Effector memory CD4-positive, alpha-beta T cell (primary cell): ENCODE measurements around the gene TTC13.

Experiments used
- DNase-seq, 3 donors: peaks; one replicate each; pipeline ENCODE4 v3.0.0-alpha.2; 2020
- H3K27ac ChIP-seq: 2 replicates; pipeline ENCODE4 v1.7.0; 2013; ENCODE audit warnings: mild to moderate bottlenecking, low read length, moderate library complexity; ENCODE audit not compliant: insufficient read depth, poor library complexity, severe bottlenecking
- H3K27me3 ChIP-seq: replicated peaks from 2 replicates; pipeline ENCODE4 v1.7.0; 2013; ENCODE audit warnings: mild to moderate bottlenecking, low read length; ENCODE audit not compliant: insufficient read depth, control insufficient read depth, poor library complexity, severe bottlenecking
- H3K36me3 ChIP-seq: 2 replicates; pipeline ENCODE4 v1.7.0; 2013; ENCODE audit warnings: mild to moderate bottlenecking, low read length, moderate library complexity; ENCODE audit not compliant: control insufficient read depth, insufficient read depth
- H3K4me1 ChIP-seq: 2 replicates; pipeline ENCODE4 v1.7.0; 2013; ENCODE audit warnings: low read length, mild to moderate bottlenecking; ENCODE audit not compliant: control insufficient read depth, insufficient read depth, poor library complexity, severe bottlenecking
- H3K4me3 ChIP-seq: 2 replicates; pipeline ENCODE4 v1.7.0; 2013; ENCODE audit warnings: low read length, low read depth, mild to moderate bottlenecking; ENCODE audit not compliant: insufficient read depth, poor library complexity, severe bottlenecking
- H3K9me3 ChIP-seq: 2 replicates; pipeline ENCODE4 v1.7.0; 2013; ENCODE audit warnings: mild to moderate bottlenecking, low read length, moderate library complexity; ENCODE audit not compliant: control insufficient read depth

Gene TTC13

DNA sequence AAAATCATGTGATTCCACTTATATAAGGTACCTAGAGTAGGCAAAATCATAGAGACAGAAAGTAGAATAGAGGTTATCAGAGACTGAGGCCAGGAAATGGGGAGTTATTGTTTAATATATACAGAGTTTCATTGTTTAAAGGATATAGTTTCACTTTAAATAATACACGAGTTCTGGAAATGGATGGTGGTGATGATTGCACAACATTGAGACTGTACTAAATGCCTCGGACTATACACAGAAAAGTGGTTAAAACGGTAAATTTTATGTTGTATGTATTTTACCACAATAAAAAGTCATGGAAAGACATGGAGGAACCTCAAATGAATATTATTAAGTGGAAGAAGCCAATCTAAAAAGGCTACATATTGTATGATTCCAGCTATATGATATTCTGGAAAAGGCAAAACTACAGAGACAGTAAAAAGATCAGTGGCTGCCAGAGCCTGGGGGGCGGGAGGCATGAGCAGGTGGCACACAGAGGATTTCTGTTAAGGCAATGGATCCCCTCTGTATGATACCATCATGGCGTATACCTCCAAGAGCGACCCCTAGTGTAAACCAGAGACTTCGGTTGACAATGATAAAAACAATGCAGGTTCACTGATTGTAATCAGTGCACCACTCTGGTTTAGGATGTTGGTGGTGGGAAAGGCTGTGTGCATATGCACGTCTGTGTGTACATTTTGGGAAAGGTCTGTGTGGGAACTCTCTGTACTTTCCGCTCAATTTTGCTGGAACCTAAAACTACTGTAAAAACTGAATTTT, 117.9 kb downstream of the TTC13 start:
- H3K9me3 ChIP-seq = no peaks in the 10 kb centered on the region
- no peak overlapping the region for H3K27ac ChIP-seq
- H3K27me3 ChIP-seq = no peaks in the 10 kb centered on the region
- H3K36me3 ChIP-seq = no peaks in the 10 kb centered on the region
- no peak overlapping the region for H3K4me3 ChIP-seq
- no peak for DNase-seq
- no peaks in the 10 kb centered on the region for H3K4me1 ChIP-seq

DNA sequence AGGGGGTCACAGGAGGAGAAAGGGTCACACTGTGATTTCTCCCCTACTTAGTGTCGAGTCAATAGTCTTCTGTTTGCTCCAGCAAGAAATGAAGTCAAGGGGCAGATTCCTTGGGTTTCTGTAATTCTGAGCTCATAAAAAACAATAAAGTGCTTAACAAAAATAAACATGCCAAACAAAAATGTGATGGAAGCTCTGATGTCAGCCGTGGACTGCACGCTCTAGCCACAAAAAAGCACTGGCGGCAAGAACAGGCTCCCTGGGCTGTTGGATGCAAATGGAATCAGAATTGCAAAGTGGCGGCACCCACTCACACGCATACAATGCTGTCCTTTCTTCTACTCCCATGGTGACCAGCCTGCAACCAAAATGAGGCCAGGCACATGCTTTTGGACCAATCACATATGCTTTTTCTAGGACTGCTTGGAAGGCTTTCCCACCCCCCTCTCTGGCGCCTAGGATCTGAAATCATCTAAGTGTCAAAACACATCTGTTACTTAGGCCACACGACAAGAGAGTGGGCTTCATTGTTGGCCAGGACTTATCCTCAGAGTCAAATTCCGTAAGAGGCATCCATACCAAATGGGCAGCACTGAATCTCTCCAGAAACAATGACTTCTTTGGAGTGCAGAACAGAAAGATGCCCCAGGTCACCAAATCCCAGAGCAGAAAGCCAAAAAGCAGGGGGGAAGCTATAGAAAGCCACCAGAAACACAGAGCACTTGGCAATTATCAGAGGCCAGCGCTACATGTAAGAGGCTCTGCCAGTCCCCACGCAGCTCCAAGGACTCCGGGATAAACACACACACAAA, 119.5 kb downstream of the TTC13 start:
- Histone ChIP-seq H3K4me3 (no peak overlapping the region), H3K36me3 (no peaks in the 10 kb centered on the region), H3K27me3 (no peaks in the 10 kb centered on the region), H3K4me1 (no peaks in the 10 kb centered on the region), H3K9me3 (no peaks in the 10 kb centered on the region), H3K27ac (no peak overlapping the region)
- no peak for DNase-seq

DNA sequence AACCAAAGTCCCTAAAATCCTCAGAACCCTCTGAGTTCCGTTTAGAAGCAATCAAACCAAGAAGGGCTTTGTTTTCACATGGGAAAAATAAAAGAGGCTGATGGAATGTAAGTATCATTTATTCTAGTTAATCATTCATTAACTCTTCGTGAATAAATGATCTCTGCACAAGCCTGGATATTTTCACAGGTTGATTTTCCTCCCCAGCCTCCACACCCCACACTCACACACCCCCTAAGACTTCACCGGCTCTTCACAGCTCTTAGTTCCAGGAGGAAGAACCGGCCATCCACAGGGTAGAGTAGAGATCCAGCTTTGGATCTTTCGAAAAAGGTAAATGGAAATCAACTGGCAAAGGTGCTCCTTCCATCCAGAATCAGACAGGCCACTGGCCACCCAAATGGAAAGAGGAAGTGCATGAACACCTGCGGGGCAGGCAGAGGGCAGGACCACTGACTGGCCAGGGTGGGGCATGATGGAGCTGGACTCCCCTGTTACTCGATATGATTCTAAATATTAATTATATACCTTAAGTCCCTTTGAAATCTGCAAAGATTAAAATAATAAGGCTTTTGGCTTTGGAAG, 120.3 kb downstream of the TTC13 start:
- no peak overlapping the region for H3K27ac ChIP-seq
- no peaks in the 10 kb centered on the region for H3K36me3 ChIP-seq
- no peaks in the 10 kb centered on the region for H3K9me3 ChIP-seq
- no peaks in the 10 kb centered on the region for H3K4me1 ChIP-seq
- DNase-seq = no peak
- H3K27me3 ChIP-seq = no peaks in the 10 kb centered on the region
- no peak overlapping the region for H3K4me3 ChIP-seq

DNA sequence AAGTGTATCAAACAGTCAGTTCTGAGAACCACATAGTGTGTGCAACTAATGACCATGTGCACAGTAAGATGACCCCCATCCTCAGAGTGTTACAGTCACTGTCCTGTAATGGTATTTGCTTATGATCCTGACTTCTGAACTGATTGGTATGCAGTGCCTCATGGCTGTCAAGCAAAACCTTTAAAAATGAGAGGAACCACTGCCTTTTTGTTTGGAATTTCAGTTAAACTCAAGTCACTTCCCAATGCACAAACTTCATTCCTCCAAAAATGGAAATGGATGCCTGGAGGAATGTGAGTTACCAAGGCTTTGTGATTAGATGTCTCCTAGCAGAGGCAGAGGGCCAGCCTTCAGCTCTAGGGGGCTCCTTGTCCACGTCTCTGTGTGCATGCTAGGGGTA, 120.8 kb downstream of the TTC13 start:
- Histone ChIP-seq H3K9me3 (no peaks in the 10 kb centered on the region), H3K4me1 (no peaks in the 10 kb centered on the region), H3K27me3 (no peaks in the 10 kb centered on the region), H3K4me3 (no peak overlapping the region), H3K36me3 (no peaks in the 10 kb centered on the region), H3K27ac (no peak overlapping the region)
- DNase-seq = no peak

DNA sequence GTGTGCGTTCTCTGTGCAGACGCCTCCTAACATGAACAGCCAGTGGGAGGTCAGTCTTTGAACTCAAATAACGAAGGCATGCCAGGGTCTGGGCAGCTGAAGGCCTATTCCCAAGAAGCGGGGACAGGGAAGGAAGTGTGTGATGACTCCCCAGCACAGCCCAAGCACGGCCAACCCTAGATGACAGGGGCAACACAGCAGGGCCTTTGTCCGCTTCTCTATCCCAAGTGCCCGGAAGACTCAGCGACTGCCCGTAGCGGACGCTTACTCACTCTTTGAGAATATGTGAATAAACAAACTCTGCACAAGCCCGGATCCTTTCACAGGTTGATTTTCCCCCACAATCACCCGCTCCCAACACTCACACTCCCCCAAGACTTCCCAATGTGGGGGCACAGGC, 121.6 kb downstream of the TTC13 start:
- Histone ChIP-seq H3K36me3 (no peaks in the 10 kb centered on the region), H3K4me3 (no peak overlapping the region)

More for the DNA sequence above, 121.6 kb downstream of the TTC13 start:
- Histone ChIP-seq H3K4me1 (no peaks in the 10 kb centered on the region), H3K27ac (no peak overlapping the region), H3K9me3 (no peaks in the 10 kb centered on the region), H3K27me3 (no peaks in the 10 kb centered on the region)
- no peak for DNase-seq
